ENCODE measurements around the gene ARHGEF17. TPM values are rescaled to one million over a fixed set of nuclear protein-coding genes. Genes with fewer than 3 reads are reported as not detected.
A peak's percentile ranks its signal among the peaks of the same experiment; 100 is the strongest.

ARHGEF17 gene
- total RNA-seq, 4 donors from 2014 or later, result 82.8 to 196 (median 122) TPM

- 93% methylated on average over 1 of the region's 5 CpGs for WGBS
Observed at GRCh38 chr11:73404506-73405145, 96.5 kb downstream of the ARHGEF17 start.

DNA sequence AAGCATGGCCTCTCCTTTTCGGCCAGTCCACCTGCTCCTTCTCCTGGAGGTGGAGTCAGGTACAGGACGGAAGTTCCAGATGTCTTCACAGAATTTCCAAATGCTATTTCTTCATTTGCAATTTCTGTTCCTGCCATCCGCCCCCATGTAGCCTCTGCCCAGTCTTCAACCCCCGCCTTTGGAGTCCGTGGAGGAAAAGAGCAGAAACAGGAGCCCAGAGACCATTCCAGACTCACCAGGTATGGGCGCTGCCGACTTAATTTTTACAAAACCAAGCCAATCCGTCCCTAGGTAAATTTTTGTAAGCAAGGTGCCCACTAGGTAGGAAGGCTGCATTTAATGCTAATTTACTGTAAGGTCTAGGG lies 97.1 kb downstream of the ARHGEF17 start:
- H3K9me3 ChIP-seq, result no peaks in the 10 kb centered on the region
- H3K27ac ChIP-seq (replicated peaks in 1 of 4), result no peak overlapping the region
- DNase-seq (ENCODE audit: extremely low spot score), result no peak
- intact Hi-C loops (cut with DNase I), result loop anchor here (10.0 kb wide), 1 partner anchor 220 kb away; no protein-coding TSS in a partner anchor
- peaks cover 7 to 13% (median 10%) of the 10 kb centered on the region in 4 donors for H3K4me1 ChIP-seq
- no peak for TF ChIP-seq EP300 (IDR thresholded peaks at IDR 0.05)
- no peak for TF ChIP-seq POLR2AphosphoS5 (IDR thresholded peaks at IDR 0.05)
- TF ChIP-seq, protein P1, sequence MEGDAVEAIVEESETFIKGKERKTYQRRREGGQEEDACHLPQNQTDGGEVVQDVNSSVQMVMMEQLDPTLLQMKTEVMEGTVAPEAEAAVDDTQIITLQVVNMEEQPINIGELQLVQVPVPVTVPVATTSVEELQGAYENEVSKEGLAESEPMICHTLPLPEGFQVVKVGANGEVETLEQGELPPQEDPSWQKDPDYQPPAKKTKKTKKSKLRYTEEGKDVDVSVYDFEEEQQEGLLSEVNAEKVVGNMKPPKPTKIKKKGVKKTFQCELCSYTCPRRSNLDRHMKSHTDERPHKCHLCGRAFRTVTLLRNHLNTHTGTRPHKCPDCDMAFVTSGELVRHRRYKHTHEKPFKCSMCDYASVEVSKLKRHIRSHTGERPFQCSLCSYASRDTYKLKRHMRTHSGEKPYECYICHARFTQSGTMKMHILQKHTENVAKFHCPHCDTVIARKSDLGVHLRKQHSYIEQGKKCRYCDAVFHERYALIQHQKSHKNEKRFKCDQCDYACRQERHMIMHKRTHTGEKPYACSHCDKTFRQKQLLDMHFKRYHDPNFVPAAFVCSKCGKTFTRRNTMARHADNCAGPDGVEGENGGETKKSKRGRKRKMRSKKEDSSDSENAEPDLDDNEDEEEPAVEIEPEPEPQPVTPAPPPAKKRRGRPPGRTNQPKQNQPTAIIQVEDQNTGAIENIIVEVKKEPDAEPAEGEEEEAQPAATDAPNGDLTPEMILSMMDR (IDR thresholded peaks at IDR 0.05), result no peak
- no peak for TF ChIP-seq POLR2A (IDR thresholded peaks at IDR 0.05; ENCODE audit: low read depth)
- no peak overlapping the region for H3K4me3 ChIP-seq
- 90% methylated on average over 8 of the region's 8 CpGs for WGBS
- no peaks in the 10 kb centered on the region for H3K27me3 ChIP-seq
- peaks cover 0 to 53% (median 39%) of the 10 kb centered on the region in 4 donors for H3K36me3 ChIP-seq

More at GRCh38 chr11:73404506-73405145, 96.5 kb downstream of the ARHGEF17 start:
- Histone ChIP-seq H3K36me3 (peaks cover 0 to 49% (median 38%) of the 10 kb centered on the region in 4 donors), H3K9me3 (no peaks in the 10 kb centered on the region), H3K4me1 (peaks cover 7 to 15% (median 10%) of the 10 kb centered on the region in 4 donors), H3K4me3 (no peak overlapping the region), H3K27ac (replicated peaks in 1 of 4) (peak overlapping the region in 1 of 4 donors; percentile 61), H3K27me3 (no peaks in the 10 kb centered on the region)
- DNase-seq (ENCODE audit: extremely low spot score), result no peak
- TF ChIP-seq POLR2AphosphoS5 (IDR thresholded peaks at IDR 0.05) (no peak), EP300 (IDR thresholded peaks at IDR 0.05) (no peak), POLR2A (IDR thresholded peaks at IDR 0.05; ENCODE audit: low read depth) (no peak)
- TF ChIP-seq, protein P1 (IDR thresholded peaks at IDR 0.05), result no peak
- intact Hi-C loops (cut with DNase I), result loop anchor here (10.0 kb wide), 1 partner anchor 220 kb away; no protein-coding TSS in a partner anchor

- Histone ChIP-seq H3K36me3 (peaks cover 0 to 61% (median 40%) of the 10 kb centered on the region in 4 donors), H3K27ac (replicated peaks in 1 of 4) (no peak overlapping the region), H3K27me3 (no peaks in the 10 kb centered on the region), H3K4me3 (no peak overlapping the region), H3K4me1 (peaks cover 7 to 13% (median 10%) of the 10 kb centered on the region in 4 donors), H3K9me3 (no peaks in the 10 kb centered on the region)
- no peak for DNase-seq (ENCODE audit: extremely low spot score)
- TF ChIP-seq, protein P1 (IDR thresholded peaks at IDR 0.05), result no peak
- TF ChIP-seq POLR2AphosphoS5 (IDR thresholded peaks at IDR 0.05), result no peak
- TF ChIP-seq EP300 (IDR thresholded peaks at IDR 0.05), result no peak
- TF ChIP-seq POLR2A (IDR thresholded peaks at IDR 0.05; ENCODE audit: low read depth), result no peak
- intact Hi-C loops (cut with DNase I), result loop anchor here (10.0 kb wide), 1 partner anchor 219 kb away; no protein-coding TSS in a partner anchor
- 88% methylated on average over 1 of the region's 1 CpG for WGBS
Observed at GRCh38 chr11:73406131-73406530, 98.1 kb downstream of the ARHGEF17 start.

- DNase-seq (ENCODE audit: extremely low spot score), result no peak
- Histone ChIP-seq H3K4me1 (peaks cover 7 to 13% (median 10%) of the 10 kb centered on the region in 4 donors), H3K27me3 (no peaks in the 10 kb centered on the region), H3K4me3 (no peak overlapping the region), H3K36me3 (peaks cover 0 to 66% (median 41%) of the 10 kb centered on the region in 4 donors), H3K9me3 (no peaks in the 10 kb centered on the region), H3K27ac (replicated peaks in 1 of 4) (no peak overlapping the region)
- 85% methylated on average over 5 of the region's 5 CpGs for WGBS
- TF ChIP-seq, protein P1 (IDR thresholded peaks at IDR 0.05), result no peak
- no peak for TF ChIP-seq POLR2AphosphoS5 (IDR thresholded peaks at IDR 0.05)
- no peak for TF ChIP-seq EP300 (IDR thresholded peaks at IDR 0.05)
- TF ChIP-seq POLR2A (IDR thresholded peaks at IDR 0.05; ENCODE audit: low read depth), result no peak
- intact Hi-C loops (cut with DNase I), result loop anchor here (10.0 kb wide), 1 partner anchor 218 kb away; no protein-coding TSS in a partner anchor
Observed at GRCh38 chr11:73406619-73407018, 98.5 kb downstream of the ARHGEF17 start.

Data from esophagus muscularis mucosa (tissue), 4 donors.